ENCODE data around the gene ANO10. TPM values are rescaled to one million over a fixed set of nuclear protein-coding genes. Genes with fewer than 3 reads are reported as not detected.

The ANO10 gene
- total and polyA plus RNA-seq, 7 donors = 9.0 to 30.5 (median 16.8) TPM

GRCh38 chr3:43371494-43371893, 250.3 kb downstream of the ANO10 start:
- WGBS, 2 donors = 91 to 93% methylated on average over 3 of the region's 3 CpGs
- no peaks in the 10 kb centered on the region for H3K36me3 ChIP-seq
- H3K27ac ChIP-seq = no peak overlapping the region
- H3K4me1 ChIP-seq = no peaks in the 10 kb centered on the region
- H3K4me3 ChIP-seq = no peak overlapping the region
- no peaks in the 10 kb centered on the region for H3K9me3 ChIP-seq
- H3K27me3 ChIP-seq = no peaks in the 10 kb centered on the region
- TF ChIP-seq EP300 (IDR thresholded peaks at IDR 0.05) = no peak
- TF ChIP-seq POLR2AphosphoS5 (IDR thresholded peaks at IDR 0.05) = no peak
- TF ChIP-seq POLR2A (IDR thresholded peaks at IDR 0.05) = no peak
- no peak for TF ChIP-seq CTCF (IDR thresholded peaks at IDR 0.05)
- DNase-seq = no peak
- intact Hi-C loops (cut with DNase I) = no loop called here

DNA sequence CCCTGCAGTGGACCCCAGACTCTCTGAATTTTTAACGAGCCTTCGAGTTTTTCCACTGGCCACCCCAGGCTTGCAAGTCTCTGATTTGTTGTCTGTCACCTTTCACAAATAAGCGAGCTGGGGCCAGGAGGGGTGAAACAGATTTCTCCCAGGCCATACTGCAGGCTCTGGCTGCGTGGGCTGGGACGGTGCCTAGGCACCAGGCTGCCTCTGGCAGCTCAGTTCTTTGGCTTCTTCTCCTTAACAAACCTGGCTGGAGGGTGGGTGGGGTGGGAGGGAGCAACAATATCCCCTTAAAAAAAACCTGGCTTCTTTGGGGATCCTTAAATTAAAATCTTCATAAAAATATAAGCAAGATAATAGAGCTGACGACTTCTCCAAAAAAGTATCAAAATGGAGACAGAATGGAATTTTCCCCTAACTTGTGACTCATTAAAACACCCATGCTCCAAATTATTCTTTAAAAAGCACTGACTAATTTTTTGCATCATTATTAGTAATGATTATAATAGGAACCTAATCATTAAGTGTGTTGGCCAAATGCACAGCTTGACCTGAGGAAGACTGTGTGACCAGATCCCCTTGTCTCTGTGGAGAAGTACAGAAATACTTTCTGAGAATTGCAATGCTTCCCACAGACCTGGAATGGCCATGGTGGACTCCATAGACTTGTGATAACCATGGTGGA, 251.4 kb downstream of the ANO10 start:
- H3K4me1 ChIP-seq = no peaks in the 10 kb centered on the region
- H3K9me3 ChIP-seq = no peaks in the 10 kb centered on the region
- TF ChIP-seq CTCF (IDR thresholded peaks at IDR 0.05) = no peak
- TF ChIP-seq EP300 (IDR thresholded peaks at IDR 0.05) = no peak
- TF ChIP-seq POLR2A (IDR thresholded peaks at IDR 0.05) = no peak
- no peak for TF ChIP-seq POLR2AphosphoS5 (IDR thresholded peaks at IDR 0.05)
- peaks cover 0 to 4% (median 0%) of the 10 kb centered on the region in 4 donors for H3K36me3 ChIP-seq
- intact Hi-C loops (cut with DNase I) = no loop called here
- H3K27me3 ChIP-seq = no peaks in the 10 kb centered on the region
- 64 to 77% methylated on average over 6 of the region's 6 CpGs for WGBS, 2 donors
- no peak for DNase-seq
- H3K27ac ChIP-seq = no peak overlapping the region
- H3K4me3 ChIP-seq = no peak overlapping the region

DNA sequence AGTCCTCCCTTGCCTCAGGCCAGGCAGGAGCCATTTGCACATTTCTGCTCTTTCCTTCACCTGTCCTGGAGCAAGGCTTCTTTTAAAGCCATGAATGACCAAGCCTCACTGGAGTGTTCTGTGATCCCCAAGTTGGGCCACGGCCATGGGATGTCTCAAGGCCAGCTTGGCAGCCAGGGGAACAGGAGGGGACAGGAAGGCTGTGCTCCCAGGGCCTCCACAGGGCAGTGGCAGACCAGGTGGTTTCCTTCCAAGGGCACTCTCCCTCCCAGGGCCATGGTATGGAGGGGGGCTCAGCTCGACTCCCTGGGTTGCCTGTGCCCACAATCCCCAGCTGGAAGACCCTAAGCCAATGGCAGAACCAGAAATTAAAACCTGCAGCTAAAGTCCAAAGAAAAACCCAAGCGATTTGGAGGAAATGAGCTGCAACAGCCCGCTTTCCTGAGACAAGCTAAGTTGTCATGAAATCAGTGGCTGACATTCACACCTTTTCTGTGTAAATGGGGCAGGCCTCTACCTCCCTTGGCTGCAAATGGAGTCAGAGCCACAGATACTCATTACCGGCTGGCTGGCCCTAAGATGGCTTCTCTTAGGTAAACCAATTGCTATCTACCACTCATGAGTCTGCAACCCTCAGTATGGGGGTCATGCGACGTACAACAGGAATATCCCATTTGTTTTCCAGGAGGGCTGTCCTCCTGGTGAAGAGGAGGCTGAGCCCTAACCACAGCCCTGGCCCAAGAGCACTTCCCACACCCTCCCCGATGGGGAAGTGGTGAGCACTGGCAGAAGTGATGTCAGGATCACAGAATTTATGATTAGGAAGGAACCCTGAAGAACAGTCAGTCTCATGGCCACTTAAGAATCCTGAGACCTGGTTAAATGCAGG, 252.2 kb downstream of the ANO10 start:
- H3K36me3 ChIP-seq = peaks cover 0 to 6% (median 2%) of the 10 kb centered on the region in 4 donors
- no peaks in the 10 kb centered on the region for H3K27me3 ChIP-seq
- 82 to 93% methylated on average over 8 of the region's 8 CpGs for WGBS, 2 donors
- H3K27ac ChIP-seq = no peak overlapping the region
- DNase-seq = no peak
- H3K4me3 ChIP-seq = no peak overlapping the region
- H3K9me3 ChIP-seq = no peaks in the 10 kb centered on the region
- no peak for TF ChIP-seq EP300 (IDR thresholded peaks at IDR 0.05)
- no peak for TF ChIP-seq POLR2A (IDR thresholded peaks at IDR 0.05)
- no peak for TF ChIP-seq CTCF (IDR thresholded peaks at IDR 0.05)
- TF ChIP-seq POLR2AphosphoS5 (IDR thresholded peaks at IDR 0.05) = no peak
- H3K4me1 ChIP-seq = no peaks in the 10 kb centered on the region
- intact Hi-C loops (cut with DNase I) = no loop called here

DNA sequence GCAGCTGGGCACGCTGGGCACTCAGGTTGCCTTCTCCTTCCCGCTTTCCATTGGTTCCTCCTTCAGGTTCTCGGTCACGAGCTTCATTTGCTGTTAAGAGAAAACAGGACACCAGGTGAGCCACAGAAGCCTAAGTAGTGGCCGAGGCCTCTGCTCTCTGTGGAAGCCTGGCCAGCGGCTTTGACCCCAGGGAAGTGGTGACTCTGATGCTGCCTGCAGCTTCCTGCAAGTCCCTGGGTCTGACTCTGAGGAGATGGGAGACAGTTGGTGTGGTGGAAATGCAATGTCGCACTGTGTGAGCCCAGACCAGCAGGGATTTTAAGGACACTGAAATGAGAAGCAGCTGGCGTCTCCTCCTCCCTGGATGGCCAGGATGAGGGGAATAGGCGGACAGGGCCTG, 254.9 kb downstream of the ANO10 start:
- intact Hi-C loops (cut with DNase I) = no loop called here
- no peak overlapping the region for H3K27ac ChIP-seq
- no peak for TF ChIP-seq POLR2A (IDR thresholded peaks at IDR 0.05)
- TF ChIP-seq POLR2AphosphoS5 (IDR thresholded peaks at IDR 0.05) = no peak
- TF ChIP-seq CTCF (IDR thresholded peaks at IDR 0.05) = no peak
- TF ChIP-seq EP300 (IDR thresholded peaks at IDR 0.05) = no peak
- DNase-seq = no peak
- H3K4me1 ChIP-seq = no peaks in the 10 kb centered on the region
- H3K4me3 ChIP-seq = no peak overlapping the region
- no peaks in the 10 kb centered on the region for H3K27me3 ChIP-seq
- H3K36me3 ChIP-seq = peaks cover 0 to 6% (median 2%) of the 10 kb centered on the region in 4 donors
- WGBS, 2 donors = 87 to 88% methylated on average over 9 of the region's 9 CpGs
- no peaks in the 10 kb centered on the region for H3K9me3 ChIP-seq
